Measurements from ENCODE around the gene CHD9NB.
"Not testable (repeated sequence)": the region's sequence is repeated elsewhere in the genome, so short reads cannot be mapped to it uniquely, and the experiment has no call there.

Gene CHD9NB

DNA sequence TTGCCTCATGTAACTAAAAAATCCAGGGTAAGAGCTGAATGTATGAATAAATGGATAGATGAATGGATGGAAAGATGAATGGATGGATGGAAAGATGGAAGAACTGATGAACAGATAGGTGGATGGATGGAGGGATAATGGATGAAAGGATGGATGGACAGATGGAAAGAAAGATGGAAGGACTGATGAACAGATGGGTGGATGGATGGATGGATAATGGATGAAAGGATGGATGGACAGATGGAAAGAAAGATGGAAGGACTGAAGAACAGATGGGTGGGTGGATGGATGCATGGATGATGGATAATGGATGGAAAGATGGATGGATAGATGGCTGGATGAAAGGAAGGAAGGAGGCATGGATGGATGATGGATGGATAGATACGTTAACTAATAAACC is 11.9 kb downstream of the CHD9NB start:
- no peak overlapping the region for H3K27ac ChIP-seq (ENCODE audit: low read depth, low read length)
- H3K9me3 ChIP-seq (ENCODE audit: low read length), result no peaks in the 10 kb centered on the region
- H3K4me3 ChIP-seq (ENCODE audit: low read depth in 1 of 2, low read length in 2 of 2), result no peak overlapping the region
- peaks cover 11% of the 10 kb centered on the region for H3K4me1 ChIP-seq (ENCODE audit: insufficient read depth, low read length)
- no peak overlapping the region for H3K9ac ChIP-seq (ENCODE audit: low read length)
- peaks cover 0 to 7% of the 10 kb centered on the region in 2 donors for H3K27me3 ChIP-seq (ENCODE audit: control insufficient read depth in 1 of 2, insufficient read depth in 2 of 2, low read length in 2 of 2)
- no peaks in the 10 kb centered on the region for H3K36me3 ChIP-seq (ENCODE audit: insufficient read depth, low read length)

DNA sequence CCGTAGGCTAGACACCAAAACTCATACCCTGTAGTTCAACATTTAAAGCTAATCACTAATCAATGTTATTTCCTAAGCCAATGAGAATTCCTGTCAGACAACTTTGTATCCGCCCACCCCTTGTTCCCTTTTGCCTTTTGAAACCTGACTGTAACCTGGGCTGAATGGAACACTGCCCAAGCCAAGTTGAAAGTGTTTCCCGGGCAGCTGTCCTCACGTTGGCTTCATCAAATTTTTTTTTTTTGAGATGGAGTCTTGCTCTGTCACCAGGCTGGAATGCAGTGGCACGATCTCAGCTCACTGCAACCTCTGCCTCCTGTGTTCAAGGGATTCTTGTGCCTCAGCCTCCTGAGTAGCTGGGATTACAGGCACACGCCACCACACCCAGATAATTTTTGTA is 16.0 kb downstream of the CHD9NB start:
- H3K4me1 ChIP-seq (ENCODE audit: insufficient read depth, low read length); H3K36me3 ChIP-seq (ENCODE audit: insufficient read depth, low read length); H3K9me3 ChIP-seq (ENCODE audit: low read length); H3K9ac ChIP-seq (ENCODE audit: low read length); H3K27me3 ChIP-seq (ENCODE audit: control insufficient read depth in 1 of 2, insufficient read depth in 2 of 2, low read length in 2 of 2); H3K27ac ChIP-seq (ENCODE audit: low read depth, low read length); H3K4me3 ChIP-seq (ENCODE audit: low read depth in 1 of 2, low read length in 2 of 2): not testable (repeated sequence)

DNA sequence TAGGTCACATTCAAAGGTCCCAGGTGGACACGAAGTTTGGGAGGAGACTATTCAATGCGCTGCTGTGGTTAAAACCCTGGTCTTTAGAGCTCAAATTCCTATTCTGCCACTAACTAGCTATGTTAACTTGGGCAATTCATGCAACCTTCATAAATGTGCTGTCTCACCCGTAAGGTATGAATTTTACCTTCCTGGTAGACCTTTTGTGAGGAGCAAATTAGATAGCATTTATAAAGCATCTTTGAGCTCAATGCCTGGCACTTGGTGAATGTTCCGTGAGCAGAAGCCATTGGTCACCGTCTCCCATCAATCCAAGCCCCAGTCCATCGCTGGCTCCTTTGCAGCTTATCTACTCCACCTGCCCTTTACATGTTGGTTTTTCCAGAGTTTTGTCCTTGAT is 16.6 kb downstream of the CHD9NB start:
- Histone ChIP-seq H3K4me1 (ENCODE audit: insufficient read depth, low read length) (no peaks in the 10 kb centered on the region), H3K27ac (ENCODE audit: low read depth, low read length) (no peak overlapping the region), H3K27me3 (ENCODE audit: control insufficient read depth in 1 of 2, insufficient read depth in 2 of 2, low read length in 2 of 2) (no peaks in the 10 kb centered on the region), H3K36me3 (ENCODE audit: insufficient read depth, low read length) (no peaks in the 10 kb centered on the region), H3K4me3 (ENCODE audit: low read depth in 1 of 2, low read length in 2 of 2) (no peak overlapping the region), H3K9me3 (ENCODE audit: low read length) (no peaks in the 10 kb centered on the region), H3K9ac (ENCODE audit: low read length) (no peak overlapping the region)

DNA sequence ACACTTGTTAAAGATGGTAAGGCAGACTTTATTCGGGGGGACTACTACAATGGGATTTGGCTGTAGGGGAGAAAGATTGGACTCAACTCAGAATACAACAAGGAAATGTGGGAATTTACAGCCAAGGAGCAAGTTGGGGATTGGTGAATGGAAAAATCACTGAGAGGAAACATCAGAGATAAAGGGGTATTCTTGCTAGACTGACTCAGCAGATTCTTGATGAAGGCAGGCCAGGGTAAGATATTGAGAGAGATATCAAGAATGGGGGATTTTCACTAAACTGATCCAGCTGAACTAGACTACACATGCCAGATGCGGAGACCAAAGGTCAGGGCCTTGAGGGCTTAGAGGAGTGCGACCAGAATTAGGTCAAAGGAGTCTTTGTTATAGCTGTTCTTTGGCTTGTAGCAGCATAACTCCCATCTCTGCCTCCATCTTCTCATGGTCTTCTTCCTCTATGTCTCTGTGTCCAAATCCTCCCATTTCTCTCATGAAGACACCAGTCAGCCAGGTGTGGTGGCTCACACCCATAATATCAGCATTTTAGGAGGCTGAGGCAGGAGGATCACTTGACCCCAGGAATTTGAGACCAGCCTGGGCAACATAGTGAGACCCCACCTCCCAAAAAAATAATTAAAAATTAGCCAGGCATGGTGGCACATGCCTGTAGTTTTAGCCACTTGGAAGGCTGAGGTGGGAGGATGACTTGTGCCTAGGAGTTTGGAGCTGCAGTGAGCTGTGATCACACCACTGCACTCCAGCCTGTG is 17.3 kb downstream of the CHD9NB start:
- H3K4me1 ChIP-seq (ENCODE audit: insufficient read depth, low read length), result no peaks in the 10 kb centered on the region
- H3K9ac ChIP-seq (ENCODE audit: low read length), result no peak overlapping the region
- no peak overlapping the region for H3K4me3 ChIP-seq (ENCODE audit: low read depth in 1 of 2, low read length in 2 of 2)
- no peak overlapping the region for H3K27ac ChIP-seq (ENCODE audit: low read depth, low read length)
- H3K9me3 ChIP-seq (ENCODE audit: low read length), result no peaks in the 10 kb centered on the region
- no peaks in the 10 kb centered on the region for H3K27me3 ChIP-seq (ENCODE audit: control insufficient read depth in 1 of 2, insufficient read depth in 2 of 2, low read length in 2 of 2)
- H3K36me3 ChIP-seq (ENCODE audit: insufficient read depth, low read length), result no peaks in the 10 kb centered on the region

- H3K27me3 ChIP-seq (ENCODE audit: control insufficient read depth in 1 of 2, insufficient read depth in 2 of 2, low read length in 2 of 2), result no peaks in the 10 kb centered on the region
- H3K36me3 ChIP-seq (ENCODE audit: insufficient read depth, low read length), result no peaks in the 10 kb centered on the region
- no peak overlapping the region for H3K9ac ChIP-seq (ENCODE audit: low read length)
- no peaks in the 10 kb centered on the region for H3K9me3 ChIP-seq (ENCODE audit: low read length)
- H3K27ac ChIP-seq (ENCODE audit: low read depth, low read length), result no peak overlapping the region
- H3K4me3 ChIP-seq (ENCODE audit: low read depth in 1 of 2, low read length in 2 of 2), result no peak overlapping the region
- H3K4me1 ChIP-seq (ENCODE audit: insufficient read depth, low read length), result no peaks in the 10 kb centered on the region
These were observed 18.4 kb downstream of the CHD9NB start for GRCh38 chr16:53034306-53034705.

- Histone ChIP-seq H3K9me3 (ENCODE audit: low read length) (no peaks in the 10 kb centered on the region), H3K27ac (ENCODE audit: low read depth, low read length) (no peak overlapping the region), H3K36me3 (ENCODE audit: insufficient read depth, low read length) (no peaks in the 10 kb centered on the region), H3K27me3 (ENCODE audit: control insufficient read depth in 1 of 2, insufficient read depth in 2 of 2, low read length in 2 of 2) (no peaks in the 10 kb centered on the region), H3K4me3 (ENCODE audit: low read depth in 1 of 2, low read length in 2 of 2) (no peak overlapping the region), H3K9ac (ENCODE audit: low read length) (no peak overlapping the region), H3K4me1 (ENCODE audit: insufficient read depth, low read length) (no peaks in the 10 kb centered on the region)
These were observed 21.3 kb downstream of the CHD9NB start for GRCh38 chr16:53031323-53031942.

- Histone ChIP-seq H3K4me3 (ENCODE audit: low read depth in 1 of 2, low read length in 2 of 2) (no peak overlapping the region), H3K9me3 (ENCODE audit: low read length) (no peaks in the 10 kb centered on the region), H3K4me1 (ENCODE audit: insufficient read depth, low read length) (no peaks in the 10 kb centered on the region), H3K36me3 (ENCODE audit: insufficient read depth, low read length) (no peaks in the 10 kb centered on the region), H3K27ac (ENCODE audit: low read depth, low read length) (no peak overlapping the region), H3K9ac (ENCODE audit: low read length) (no peak overlapping the region), H3K27me3 (ENCODE audit: control insufficient read depth in 1 of 2, insufficient read depth in 2 of 2, low read length in 2 of 2) (no peaks in the 10 kb centered on the region)
These were observed 22.7 kb downstream of the CHD9NB start for GRCh38 chr16:53029971-53030370.

- H3K9me3 ChIP-seq (ENCODE audit: low read length), result no peaks in the 10 kb centered on the region
- no peak overlapping the region for H3K4me3 ChIP-seq (ENCODE audit: low read depth in 1 of 2, low read length in 2 of 2)
- no peaks in the 10 kb centered on the region for H3K27me3 ChIP-seq (ENCODE audit: control insufficient read depth in 1 of 2, insufficient read depth in 2 of 2, low read length in 2 of 2)
- H3K4me1 ChIP-seq (ENCODE audit: insufficient read depth, low read length), result no peaks in the 10 kb centered on the region
- H3K9ac ChIP-seq (ENCODE audit: low read length), result no peak overlapping the region
- H3K27ac ChIP-seq (ENCODE audit: low read depth, low read length), result no peak overlapping the region
- H3K36me3 ChIP-seq (ENCODE audit: insufficient read depth, low read length), result no peaks in the 10 kb centered on the region
These were observed 28.7 kb downstream of the CHD9NB start for GRCh38 chr16:53024045-53024444.

DNA sequence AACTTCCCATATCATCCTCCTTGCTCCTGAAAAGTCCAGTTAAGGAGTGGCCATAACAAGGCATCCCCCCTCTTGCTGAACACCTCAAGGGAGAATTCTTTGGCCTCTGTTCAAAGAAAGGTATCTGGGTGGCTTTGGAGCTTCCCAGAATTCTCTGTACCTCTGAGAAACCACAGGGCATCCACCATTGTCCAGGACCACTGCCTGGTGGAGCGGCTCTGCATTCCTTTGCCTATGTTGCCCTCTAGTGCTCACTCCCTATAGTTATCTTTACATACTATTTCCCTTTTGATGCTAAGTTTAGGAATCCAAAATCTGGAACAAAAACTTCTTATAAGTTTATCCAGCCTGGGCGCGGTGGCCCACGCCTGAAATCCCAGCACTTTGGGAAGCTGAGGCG is 30.3 kb downstream of the CHD9NB start:
- H3K4me3 ChIP-seq (ENCODE audit: low read depth in 1 of 2, low read length in 2 of 2), result no peak overlapping the region
- H3K27ac ChIP-seq (ENCODE audit: low read depth, low read length), result no peak overlapping the region
- H3K27me3 ChIP-seq (ENCODE audit: control insufficient read depth in 1 of 2, insufficient read depth in 2 of 2, low read length in 2 of 2), result no peaks in the 10 kb centered on the region
- H3K36me3 ChIP-seq (ENCODE audit: insufficient read depth, low read length), result no peaks in the 10 kb centered on the region
- no peaks in the 10 kb centered on the region for H3K9me3 ChIP-seq (ENCODE audit: low read length)
- no peak overlapping the region for H3K9ac ChIP-seq (ENCODE audit: low read length)
- H3K4me1 ChIP-seq (ENCODE audit: insufficient read depth, low read length), result no peaks in the 10 kb centered on the region

GRCh38 chr16:53018834-53019416 is 33.8 kb downstream of the CHD9NB start:
- Histone ChIP-seq H3K4me1 (ENCODE audit: insufficient read depth, low read length) (no peaks in the 10 kb centered on the region), H3K9ac (ENCODE audit: low read length) (no peak overlapping the region), H3K9me3 (ENCODE audit: low read length) (no peaks in the 10 kb centered on the region), H3K36me3 (ENCODE audit: insufficient read depth, low read length) (no peaks in the 10 kb centered on the region), H3K27ac (ENCODE audit: low read depth, low read length) (no peak overlapping the region), H3K4me3 (ENCODE audit: low read depth in 1 of 2, low read length in 2 of 2) (no peak overlapping the region), H3K27me3 (ENCODE audit: control insufficient read depth in 1 of 2, insufficient read depth in 2 of 2, low read length in 2 of 2) (no peaks in the 10 kb centered on the region)

GRCh38 chr16:53014287-53014686 is 38.4 kb downstream of the CHD9NB start:
- no peak overlapping the region for H3K27ac ChIP-seq (ENCODE audit: low read depth, low read length)
- no peaks in the 10 kb centered on the region for H3K4me1 ChIP-seq (ENCODE audit: insufficient read depth, low read length)
- H3K27me3 ChIP-seq (ENCODE audit: control insufficient read depth in 1 of 2, insufficient read depth in 2 of 2, low read length in 2 of 2), result no peaks in the 10 kb centered on the region
- H3K36me3 ChIP-seq (ENCODE audit: insufficient read depth, low read length), result no peaks in the 10 kb centered on the region
- H3K9me3 ChIP-seq (ENCODE audit: low read length), result no peaks in the 10 kb centered on the region
- no peak overlapping the region for H3K4me3 ChIP-seq (ENCODE audit: low read depth in 1 of 2, low read length in 2 of 2)
- no peak overlapping the region for H3K9ac ChIP-seq (ENCODE audit: low read length)

- no peaks in the 10 kb centered on the region for H3K9me3 ChIP-seq (ENCODE audit: low read length)
- no peak overlapping the region for H3K27ac ChIP-seq (ENCODE audit: low read depth, low read length)
- no peak overlapping the region for H3K4me3 ChIP-seq (ENCODE audit: low read depth in 1 of 2, low read length in 2 of 2)
- no peak overlapping the region for H3K9ac ChIP-seq (ENCODE audit: low read length)
- no peaks in the 10 kb centered on the region for H3K4me1 ChIP-seq (ENCODE audit: insufficient read depth, low read length)
- H3K27me3 ChIP-seq (ENCODE audit: control insufficient read depth in 1 of 2, insufficient read depth in 2 of 2, low read length in 2 of 2), result no peaks in the 10 kb centered on the region
- H3K36me3 ChIP-seq (ENCODE audit: insufficient read depth, low read length), result no peaks in the 10 kb centered on the region
These were observed 45.6 kb downstream of the CHD9NB start for GRCh38 chr16:53007095-53007494.

Data from muscle layer of colon (tissue), 2 donors.